Hindlimb muscle (tissue), 1 donor: ENCODE measurements around the gene PXT1. TPM values are rescaled to one million over a fixed set of nuclear protein-coding genes. Genes with fewer than 3 reads are reported as not detected.
"Not testable (repeated sequence)": the region's sequence is repeated elsewhere in the genome, so short reads cannot be mapped to it uniquely, and the experiment has no call there.

ENCODE experiments used
- DNase-seq: peaks from one replicate; pipeline ENCODE4 v3.0.0-alpha.2; 2013
- polyA plus RNA-seq: library from polyadenylated mRNA; unstranded; fragments of 120-200 nt; gene quantifications from one replicate; pipeline ENCODE4 v1.2.1, GENCODE V29; 2013; ENCODE audit not compliant: insufficient read length

PXT1 gene
- polyA plus RNA-seq, 1 donor: not detected

DNA sequence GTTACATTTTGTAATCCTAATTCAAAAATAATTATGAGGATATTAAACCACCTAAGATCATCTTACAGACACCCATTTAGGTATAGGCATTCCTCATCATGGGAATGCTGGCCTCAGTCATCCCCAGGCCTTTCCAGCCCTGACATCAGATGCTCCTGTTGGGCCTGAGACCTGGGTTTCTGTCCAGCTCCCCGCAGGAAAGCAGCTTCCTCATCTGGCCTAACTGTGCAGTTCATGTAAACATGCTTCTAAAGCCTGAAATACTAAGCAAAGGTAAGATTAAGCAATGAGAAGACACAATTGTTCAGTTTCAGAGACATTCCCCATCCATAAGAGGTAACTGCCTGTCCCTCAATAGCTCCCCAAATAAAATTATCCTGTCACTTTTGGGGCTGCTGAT, 74.2 kb downstream of the PXT1 start:
- no peak for DNase-seq

DNA sequence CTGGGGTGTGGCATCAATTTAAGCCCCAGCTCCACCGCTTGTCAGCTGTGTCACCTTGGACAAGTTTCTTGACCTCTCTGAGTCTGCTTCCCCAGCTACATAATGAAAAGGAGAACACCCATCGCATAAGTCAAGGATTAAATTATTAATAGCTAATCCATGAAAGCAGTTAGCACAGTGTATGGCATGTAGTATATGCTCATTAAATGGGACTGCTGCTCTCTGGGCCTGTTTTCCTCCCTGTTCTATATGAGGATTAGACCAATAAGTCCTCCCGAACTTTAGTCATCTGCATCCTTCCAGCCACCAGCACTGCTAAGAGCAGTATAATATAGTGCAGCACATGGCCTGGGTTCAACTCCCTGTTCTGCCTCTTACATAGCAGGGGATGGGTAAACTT, 74.9 kb downstream of the PXT1 start:
- no peak for DNase-seq

DNA sequence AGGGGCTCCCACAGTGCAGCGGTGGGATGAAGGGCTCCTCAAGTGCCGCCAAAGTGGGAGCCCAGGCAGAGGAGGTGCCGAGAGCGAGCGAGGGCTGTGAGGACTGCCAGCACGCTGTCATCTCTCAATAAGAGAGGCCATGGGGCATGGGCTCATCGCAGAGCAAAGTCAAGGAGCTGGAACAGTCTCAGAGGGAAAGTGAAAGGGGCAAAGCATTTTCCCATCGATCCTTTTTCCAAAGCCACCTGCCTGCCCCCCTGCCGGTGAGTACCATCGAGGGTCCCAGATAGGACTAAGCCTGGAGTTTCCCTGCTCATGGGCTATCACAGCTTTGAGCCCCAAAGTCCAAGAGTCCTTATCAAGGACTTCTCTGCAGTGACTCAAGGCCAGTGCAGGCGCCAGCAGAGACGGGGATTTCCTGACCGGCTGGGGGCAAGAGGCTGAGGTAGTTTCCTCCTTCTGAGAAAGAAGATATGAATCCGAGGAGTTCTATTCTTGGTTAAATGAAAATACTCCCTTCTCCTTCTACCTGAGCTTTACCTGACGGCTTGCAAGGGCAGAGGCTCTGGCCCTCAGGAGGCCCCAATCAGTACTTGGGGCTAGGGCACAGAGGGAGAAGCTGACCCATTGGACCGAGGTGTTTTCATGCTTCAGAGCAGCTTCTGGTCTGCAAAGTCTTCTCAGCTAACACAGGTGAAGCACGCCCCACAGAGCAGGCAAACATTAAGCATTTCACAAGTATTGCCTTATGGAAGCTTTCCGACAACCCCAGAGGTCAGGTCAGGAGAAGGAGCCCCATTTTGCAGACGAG, 77.8 kb downstream of the PXT1 start:
- DNase-seq: no peak

DNA sequence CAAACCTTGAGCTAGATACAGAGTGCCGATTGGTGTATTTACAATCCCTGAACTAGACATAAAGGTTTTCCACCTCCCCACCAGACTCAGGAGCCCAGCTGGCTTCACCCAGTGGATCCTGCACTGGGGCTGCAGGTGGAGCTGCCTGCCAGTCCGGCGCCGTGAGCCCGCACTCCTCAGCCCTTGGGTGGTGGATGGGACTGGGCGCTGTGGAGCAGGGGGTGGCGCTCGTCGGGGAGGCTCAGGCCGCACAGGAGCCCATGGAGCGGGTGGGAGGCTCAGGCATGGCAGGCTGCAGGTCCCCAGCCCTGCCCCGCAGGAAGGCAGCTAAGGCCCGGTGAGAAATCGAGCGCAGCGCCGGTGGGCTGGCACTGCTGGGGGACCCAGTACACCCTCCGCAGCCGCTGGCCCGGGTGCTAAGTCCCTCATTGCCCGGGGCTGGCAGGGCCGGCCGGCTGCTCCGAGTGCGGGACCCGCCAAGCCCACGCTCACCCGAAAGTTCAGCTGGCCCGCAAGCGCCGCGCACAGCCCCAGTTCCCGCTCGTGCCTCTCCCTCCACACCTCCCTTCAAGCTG, 78.5 kb downstream of the PXT1 start:
- not testable (repeated sequence) for DNase-seq

DNA sequence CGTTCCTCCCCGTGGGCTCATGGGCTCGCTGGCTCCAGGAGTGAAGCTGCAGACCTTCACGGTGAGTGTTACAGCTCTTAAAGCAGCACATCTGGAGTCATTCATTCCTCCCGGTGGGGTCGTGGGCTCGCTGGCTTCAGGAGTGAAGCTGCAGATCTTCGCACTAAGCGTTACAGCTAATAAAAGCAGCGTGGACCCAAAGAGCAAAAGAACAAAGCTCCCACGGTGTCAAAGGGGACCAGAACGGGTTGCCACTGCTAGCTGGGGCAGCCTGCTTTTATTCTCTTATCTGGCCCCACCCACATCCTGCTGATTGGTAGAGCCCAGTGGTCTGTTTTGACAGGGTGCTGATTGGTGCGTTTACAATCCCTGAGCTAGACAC, 79.3 kb downstream of the PXT1 start:
- not testable (repeated sequence) for DNase-seq

DNA sequence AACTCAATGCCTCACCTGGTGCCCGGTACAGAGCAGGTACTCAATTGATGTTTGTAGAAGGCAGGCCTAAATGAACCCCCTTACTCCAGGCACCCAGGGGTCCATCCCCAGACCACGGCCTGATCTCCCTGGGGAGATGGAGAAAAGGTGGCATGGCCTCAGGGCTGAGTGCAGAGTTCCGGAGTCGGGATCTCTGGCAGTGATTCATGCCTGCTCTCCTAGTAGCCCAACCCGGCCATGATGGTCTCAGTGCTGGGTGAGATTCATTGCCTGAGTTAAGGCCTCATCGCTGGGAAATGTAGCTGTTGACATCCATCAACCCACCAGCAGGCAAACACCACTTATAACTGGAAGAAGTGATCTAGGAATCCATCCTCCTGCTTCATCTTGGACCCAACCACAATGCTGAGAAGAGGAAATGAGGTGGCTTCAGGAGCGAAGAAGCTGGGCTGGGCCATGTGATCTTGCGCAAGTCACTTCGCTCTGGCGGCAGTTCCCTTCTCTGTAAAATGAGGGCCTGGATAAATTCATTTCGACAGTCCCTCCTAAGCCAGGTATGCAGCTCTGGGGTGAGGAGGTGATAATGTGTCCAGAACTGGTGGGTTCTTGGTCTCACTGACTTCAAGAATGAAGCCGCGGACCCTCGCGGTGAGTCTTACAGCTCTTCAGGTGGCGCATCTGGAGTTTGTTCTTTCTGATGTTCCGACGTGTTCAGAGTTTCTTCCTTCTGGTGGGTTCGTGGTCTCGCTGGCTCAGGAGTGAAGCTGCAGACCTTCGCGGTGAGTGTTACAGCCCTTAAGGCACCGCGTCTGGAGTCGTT, 79.9 kb downstream of the PXT1 start:
- DNase-seq: no peak

DNA sequence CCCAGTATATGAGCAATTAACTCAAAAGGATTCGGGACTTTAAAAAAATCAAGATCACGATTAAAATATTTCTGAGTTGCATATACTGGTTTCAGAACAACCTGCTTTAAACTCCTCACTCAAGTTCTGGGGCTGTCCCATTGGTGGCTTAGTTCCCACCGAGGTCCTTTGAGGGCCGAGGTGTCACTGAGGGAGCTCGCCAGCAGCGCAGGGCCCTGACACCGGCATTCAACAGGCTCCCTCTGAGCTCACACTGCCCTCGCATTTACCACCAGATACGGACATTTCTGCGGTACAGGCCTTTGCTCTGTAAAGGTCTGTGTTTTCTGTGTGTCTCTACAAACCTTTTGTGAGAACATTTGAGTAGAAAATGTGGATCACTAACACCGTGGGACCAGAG, 81.6 kb downstream of the PXT1 start:
- no peak for DNase-seq

DNA sequence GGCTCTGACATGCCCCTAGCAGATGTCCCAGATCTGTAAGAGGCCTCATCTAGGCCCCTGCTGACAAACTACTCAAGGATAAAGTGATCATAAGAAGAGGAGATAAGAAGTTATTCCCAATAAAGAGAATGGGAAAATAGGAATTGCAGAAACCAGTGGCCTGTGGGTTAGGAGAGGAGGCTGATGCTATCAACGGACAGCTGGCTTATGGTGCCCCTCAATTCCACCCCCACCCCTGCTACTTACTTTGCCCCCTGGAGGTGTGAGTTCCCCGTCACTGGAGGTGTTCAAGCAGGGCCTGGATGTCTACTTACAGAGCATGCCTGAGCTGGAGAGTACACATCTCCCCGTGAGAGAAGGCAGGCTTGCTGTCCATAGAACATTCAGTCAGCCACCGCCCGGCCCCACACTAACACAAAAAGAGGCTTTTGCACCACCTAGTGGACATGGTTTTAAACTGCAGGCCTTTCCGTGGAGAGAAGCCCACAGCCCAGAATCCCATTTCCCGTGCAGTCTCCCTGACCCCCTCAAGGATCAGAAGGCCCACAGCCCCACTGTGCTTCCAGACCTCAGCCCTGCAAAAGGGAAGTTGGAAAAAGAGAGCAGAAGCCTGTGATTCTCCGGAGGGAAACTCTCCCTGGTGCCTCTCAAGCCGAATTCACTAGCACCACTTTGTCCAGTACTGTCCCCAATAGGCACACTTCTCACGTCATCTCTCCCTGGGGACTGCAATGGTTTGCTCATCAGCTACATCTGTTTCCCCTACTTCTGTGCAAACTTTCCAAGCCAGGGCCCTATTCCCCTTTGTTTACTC, 82.2 kb downstream of the PXT1 start:
- peak; percentile 83 for DNase-seq

DNA sequence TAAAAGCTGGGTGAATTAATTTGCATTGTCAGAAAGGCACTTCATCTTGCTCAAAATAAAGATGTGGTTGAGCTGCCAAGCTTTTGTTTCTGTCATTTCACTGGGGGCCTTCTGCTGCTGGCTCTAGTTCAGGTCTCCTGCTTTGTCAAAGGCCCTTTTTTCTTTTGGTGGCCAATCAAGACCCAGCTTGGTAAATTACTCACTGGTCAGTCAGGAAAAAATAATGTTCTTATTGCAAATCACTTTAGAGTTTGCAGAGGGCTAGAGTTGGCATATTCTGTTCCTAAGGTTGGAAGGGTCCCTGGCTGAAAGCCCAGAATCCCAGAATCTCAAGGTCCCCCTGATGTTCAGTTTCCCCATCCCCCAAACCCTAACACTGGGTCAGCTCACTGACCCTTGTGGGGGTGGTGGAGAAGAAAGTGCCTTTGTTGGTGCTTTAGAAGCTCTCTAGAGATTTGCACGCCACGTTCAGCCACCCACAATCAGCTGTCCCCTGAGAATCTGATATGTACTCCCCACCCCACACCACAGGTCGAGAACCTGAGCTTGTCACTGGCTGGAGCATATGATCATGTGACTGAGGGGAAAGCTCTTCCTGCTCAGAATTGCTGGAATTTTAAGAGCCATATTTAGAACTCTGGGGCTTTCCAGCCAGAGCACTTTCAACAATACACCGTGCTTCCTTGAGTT, 84.3 kb downstream of the PXT1 start:
- no peak for DNase-seq

DNA sequence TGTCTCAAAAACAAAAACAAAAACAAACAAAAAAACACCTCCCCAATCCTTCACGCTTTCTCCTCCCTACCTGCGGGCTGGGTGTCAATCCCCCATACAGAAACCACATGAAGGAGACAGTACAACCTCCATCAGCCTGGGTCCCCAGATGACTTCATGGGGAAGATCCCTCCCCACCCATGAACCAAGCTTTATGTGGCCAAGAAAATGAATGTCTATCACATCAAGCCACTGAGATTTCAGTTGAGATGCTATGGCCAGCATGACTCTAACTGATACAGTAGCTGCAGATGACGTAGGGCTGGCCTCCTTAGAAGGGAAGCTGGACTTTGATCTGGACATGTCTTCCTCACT, 84.8 kb downstream of the PXT1 start:
- DNase-seq: no peak

DNA sequence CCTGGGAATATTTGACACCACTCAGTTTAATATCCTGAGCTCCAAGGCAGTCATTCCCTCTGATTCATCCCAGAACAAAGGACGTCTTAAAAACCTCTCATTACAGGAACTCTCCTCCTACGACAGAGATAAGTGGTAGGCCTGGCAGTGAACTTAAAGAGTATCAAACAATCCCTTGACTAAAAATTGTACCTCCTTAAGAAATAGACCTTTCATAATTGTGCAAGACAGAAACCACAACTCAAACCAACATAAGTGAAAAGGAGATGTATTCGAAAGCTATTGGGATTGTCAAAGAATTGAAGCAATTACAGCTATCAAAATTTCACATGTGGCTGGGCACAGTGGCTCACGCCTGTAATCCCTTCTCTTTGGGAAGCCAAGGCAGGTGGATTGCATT, 86.8 kb downstream of the PXT1 start:
- no peak for DNase-seq

DNA sequence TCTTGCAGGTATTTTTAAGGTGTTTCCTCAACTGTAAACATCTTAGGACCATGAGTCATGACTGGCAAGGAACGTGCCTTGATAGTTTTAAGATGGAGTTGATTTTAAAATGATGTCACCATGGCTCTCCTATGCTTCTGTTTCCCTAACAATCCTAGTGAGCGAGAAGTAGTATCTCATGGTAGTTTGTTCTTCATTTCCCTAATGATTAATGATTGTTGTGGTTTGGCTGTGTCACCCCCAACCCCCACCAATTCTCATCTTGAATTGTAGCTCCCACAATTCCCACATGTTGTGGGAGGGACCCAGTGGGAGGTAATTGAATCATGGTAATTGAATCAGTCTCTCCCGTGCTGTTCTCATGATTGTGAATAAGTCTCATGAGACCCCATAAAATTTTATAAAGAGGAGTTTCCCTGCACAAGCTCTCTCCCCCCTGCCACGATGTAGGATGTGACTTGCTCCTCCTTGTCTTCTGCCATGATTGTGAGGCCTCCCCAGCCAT, 89.2 kb downstream of the PXT1 start:
- DNase-seq: no peak

DNA sequence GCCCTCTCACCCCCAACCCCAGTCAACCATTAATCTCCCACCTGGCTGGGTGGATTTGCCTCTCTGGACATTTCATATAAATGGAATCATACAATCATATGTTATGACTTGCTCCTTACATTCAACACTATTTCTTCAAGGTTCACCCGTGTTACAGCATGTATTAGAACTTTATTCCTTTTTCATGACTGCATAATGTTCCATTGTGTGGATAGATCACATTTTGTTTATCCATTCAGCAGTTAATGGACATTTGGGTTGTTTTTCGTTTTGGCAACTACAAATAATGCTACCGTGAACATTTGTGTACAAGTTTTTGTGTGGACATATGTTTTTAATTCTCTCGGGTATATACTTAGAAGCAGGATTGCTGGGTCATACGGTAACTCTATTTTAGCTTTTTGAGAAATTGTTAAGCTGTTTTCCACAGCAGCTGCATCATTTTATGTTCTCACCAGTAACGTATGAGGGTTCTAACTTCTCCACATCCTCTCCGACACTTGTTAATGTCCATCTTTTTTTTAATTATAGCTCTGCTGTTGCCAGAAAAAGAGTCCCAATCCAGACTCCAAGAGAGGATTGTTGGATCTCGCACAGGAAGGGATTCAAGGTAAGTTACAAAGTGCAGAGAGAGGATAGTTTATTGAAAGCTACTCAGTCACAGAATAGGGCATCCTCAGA, 90.0 kb downstream of the PXT1 start:
- DNase-seq: no peak

DNA sequence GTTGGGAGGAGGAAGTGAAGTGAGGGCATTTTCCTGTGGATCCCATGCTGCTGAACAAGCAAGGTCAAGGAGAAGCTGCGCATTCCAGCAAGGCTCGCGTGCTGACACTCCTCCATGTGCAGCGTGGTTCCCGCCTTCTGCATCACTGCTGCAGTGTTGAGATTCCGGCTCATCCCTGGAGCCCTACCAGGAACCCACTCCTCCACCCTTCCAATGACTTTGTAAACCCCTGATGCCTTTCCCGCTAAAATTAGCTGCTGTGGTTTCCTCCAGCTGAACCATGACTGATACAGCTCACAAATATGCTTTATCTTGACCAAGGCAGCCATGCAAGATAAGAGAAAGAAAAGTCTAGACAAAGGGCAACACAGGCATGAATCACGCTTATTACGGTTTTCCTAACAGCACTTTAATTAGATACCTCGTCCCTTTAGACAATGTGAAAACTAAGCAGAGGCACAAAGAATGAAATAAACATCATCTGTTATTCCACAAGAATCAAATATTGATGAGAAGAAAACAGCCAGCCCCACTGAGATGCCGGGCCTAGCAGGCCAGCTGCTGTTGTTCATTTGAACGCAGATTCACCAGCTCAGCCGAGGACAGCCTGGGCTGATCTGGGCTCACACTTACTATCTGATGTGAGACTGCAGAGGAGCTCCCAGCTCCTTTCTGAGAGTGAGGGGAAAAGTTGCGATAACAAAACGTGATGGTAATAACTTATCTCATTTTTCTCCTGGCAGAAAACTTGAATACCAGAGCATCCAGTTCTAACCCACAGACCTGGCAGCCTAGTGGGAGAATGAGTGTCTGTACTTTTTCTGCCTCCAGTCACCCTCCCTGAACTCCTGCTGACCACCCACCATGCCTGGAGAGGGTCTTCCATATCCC, 91.7 kb downstream of the PXT1 start:
- no peak for DNase-seq

DNA sequence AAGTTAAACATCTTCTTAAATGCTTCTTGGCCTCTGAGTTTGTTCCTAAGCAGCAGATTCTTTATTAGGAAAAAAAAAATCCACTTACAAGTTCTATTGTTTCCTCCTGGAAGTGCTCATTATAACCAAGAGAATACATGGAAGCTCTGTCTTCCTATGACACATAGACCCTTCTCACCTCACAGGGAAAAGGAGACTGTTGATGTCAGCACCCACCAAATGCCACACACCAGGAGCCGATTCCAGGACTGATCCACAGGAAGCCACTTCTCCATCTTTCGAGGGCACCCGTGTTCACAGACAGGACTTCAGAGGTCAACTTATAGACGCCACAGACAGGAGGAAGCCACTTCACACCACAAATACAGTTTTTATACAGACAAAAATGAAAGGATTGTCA, 92.6 kb downstream of the PXT1 start:
- DNase-seq: no peak

DNA sequence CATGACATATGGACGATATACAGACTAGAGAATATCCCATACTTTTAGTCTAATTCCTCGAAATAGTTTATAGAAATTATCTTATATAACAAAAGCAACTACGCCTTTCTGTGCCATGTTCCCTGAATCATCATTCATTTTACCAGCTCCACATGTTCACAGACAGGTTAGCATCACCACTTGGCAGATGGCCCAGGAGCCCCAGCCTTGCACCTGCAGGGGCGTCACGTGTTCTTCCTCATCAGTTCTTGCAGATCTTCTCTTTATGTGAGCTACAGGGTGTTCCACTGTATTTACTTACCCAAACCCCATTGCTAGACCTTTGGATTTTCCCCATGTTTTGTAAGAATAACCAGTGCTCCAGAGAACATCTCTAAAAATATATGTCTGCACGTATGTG, 93.4 kb downstream of the PXT1 start:
- no peak for DNase-seq

DNA sequence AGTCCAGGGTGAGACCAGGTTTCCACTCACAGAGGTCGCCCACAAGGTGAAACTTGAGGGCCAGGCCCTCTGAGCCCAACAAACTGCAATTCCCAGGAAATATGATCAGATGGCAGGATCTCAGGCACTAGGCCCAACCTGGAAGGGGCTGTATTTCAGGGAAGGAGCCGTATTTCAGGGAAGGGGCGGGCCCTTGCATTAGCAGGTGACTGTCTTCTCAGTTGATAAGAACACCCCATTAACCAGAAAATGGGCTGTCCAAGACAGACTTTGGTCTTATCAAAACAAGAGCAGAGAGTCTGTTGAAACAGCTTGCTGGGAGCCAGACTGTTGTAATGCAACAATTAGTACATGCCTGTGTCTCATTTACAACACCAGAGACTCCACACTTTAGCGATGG, 95.0 kb downstream of the PXT1 start:
- no peak for DNase-seq

DNA sequence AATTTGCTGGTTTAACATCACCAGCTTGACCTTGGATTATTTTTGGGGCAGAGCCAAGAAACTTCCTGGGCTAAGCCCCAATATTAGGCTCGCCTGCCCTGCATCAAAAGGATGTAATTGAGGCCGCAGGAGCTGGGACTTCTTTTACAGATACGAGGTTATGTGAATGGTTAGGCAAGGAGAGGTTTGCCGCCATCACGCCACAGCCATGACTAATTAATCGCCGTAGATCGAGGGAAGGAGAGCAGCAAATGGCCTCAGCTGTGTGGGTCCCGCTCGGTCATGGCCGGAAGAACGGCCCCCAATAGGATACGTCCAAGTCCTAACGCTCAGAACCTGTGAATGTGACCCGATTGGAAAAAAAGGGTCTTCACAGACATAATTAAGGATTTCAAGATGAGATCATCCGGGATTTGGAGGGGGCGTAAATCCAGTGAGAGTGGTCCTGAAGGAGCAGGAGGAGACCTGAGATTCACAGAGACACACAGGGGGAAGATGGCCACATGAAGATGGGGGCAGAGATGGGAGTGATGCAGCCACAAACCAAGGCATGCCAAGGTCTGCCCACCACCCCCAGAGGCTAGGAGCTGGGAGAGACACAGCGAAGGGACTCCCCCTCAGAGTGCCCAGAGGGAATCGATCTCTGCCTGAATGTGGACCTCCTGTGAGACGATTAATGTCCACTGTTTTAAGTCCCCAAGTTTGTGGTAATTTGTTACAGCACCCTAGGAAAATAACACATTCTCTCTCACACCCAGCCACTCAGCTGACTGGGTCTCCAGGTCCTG, 96.0 kb downstream of the PXT1 start:
- no peak for DNase-seq

DNA sequence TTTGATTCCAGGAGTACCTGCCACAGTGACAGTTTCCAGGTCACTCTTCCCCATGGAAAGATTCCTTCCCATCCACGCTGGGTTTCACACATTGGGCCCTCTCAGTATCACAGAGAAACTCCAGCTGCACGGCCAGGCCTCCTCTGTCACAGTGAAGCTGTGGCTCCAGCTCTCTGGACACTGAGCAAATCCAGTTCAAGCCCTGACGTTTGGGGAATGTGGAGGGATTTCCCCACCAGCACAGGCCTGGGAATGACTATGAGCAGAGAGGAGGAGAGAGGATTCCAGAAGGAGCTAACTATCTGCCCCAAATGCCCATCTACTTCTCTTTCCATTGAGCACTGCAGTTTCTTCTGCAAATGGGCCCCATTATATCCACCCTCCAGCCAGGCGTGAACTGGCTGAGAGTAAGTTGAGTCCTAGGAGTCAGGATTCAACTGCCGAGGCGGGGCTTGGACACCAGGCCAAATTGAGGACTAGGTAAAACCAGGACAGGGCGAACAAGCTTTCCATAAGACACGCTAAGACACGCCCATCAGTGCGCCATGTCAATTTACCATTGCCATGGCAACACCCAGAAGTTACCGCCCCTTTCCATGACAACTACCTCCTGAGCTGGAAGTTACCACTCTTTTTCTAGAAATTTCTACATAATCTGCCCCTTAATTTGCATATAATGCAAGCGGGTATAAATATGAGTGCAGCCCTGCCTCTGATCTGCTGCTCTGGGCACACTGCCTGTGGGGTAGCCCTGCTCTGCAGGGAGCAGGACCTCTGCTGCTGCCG, 96.8 kb downstream of the PXT1 start:
- DNase-seq: no peak
